ENCODE results near the gene BMPR2.
"Not testable (repeated sequence)": the region's sequence is repeated elsewhere in the genome, so short reads cannot be mapped to it uniquely, and the experiment has no call there.

Gene BMPR2

GRCh38 chr2:202375609-202376408 is at the start of gene BMPR2:
BMPR2 (plus strand) TSS chr2:202376327; CDS start chr2:202377475, 1,148 bp downstream.
- peak; percentile 87 for DNase-seq (ENCODE audit: low spot score)

- no peak for DNase-seq (ENCODE audit: low spot score)
Measured at GRCh38 chr2:202327858-202328257, 48.3 kb upstream of the BMPR2 start.

- DNase-seq (ENCODE audit: low spot score): no peak
Measured at GRCh38 chr2:202335791-202336467, 40.2 kb upstream of the BMPR2 start.

- DNase-seq (ENCODE audit: low spot score): no peak
Measured at GRCh38 chr2:202337151-202337550, 39.0 kb upstream of the BMPR2 start.

GRCh38 chr2:202337706-202338346 is 38.3 kb upstream of the BMPR2 start:
- DNase-seq (ENCODE audit: low spot score): no peak

GRCh38 chr2:202339071-202339870 is 36.9 kb upstream of the BMPR2 start:
- DNase-seq (ENCODE audit: low spot score): no peak

GRCh38 chr2:202344178-202344577 is 31.9 kb upstream of the BMPR2 start:
- no peak for DNase-seq (ENCODE audit: low spot score)

- DNase-seq (ENCODE audit: low spot score): no peak
Measured at GRCh38 chr2:202346180-202346579, 29.9 kb upstream of the BMPR2 start.

GRCh38 chr2:202353430-202353829 is 22.7 kb upstream of the BMPR2 start:
- no peak for DNase-seq (ENCODE audit: low spot score)

GRCh38 chr2:202355993-202356505 is 20.1 kb upstream of the BMPR2 start:
- no peak for DNase-seq (ENCODE audit: low spot score)

GRCh38 chr2:202358924-202359323 is 17.2 kb upstream of the BMPR2 start:
- not testable (repeated sequence) for DNase-seq (ENCODE audit: low spot score)

- no peak for DNase-seq (ENCODE audit: low spot score)
Measured at GRCh38 chr2:202360646-202361045, 15.5 kb upstream of the BMPR2 start.

- DNase-seq (ENCODE audit: low spot score): no peak
Measured at GRCh38 chr2:202361108-202361507, 15.0 kb upstream of the BMPR2 start.

GRCh38 chr2:202373490-202373889 is 2.6 kb upstream of the BMPR2 start:
- DNase-seq (ENCODE audit: low spot score): no peak

GRCh38 chr2:202374383-202374782 is 1.7 kb upstream of the BMPR2 start:
- not testable (repeated sequence) for DNase-seq (ENCODE audit: low spot score)

- peak; percentile 49 for DNase-seq (ENCODE audit: low spot score)
Measured at GRCh38 chr2:202375033-202375608, 1.0 kb upstream of the BMPR2 start.

GRCh38 chr2:202376460-202377206 is 506 bp downstream of the BMPR2 start:
- peak; percentile 65 for DNase-seq (ENCODE audit: low spot score)

GRCh38 chr2:202377207-202377761 is 1.2 kb downstream of the BMPR2 start:
- peak; percentile 52 for DNase-seq (ENCODE audit: low spot score)

- peak; percentile 54 for DNase-seq (ENCODE audit: low spot score)
Measured at GRCh38 chr2:202378001-202378400, 1.9 kb downstream of the BMPR2 start.

GRCh38 chr2:202378662-202379358 is 2.7 kb downstream of the BMPR2 start:
- DNase-seq (ENCODE audit: low spot score): peak; percentile 35
